Measurements from ENCODE around the gene RRAS.

DNA sequence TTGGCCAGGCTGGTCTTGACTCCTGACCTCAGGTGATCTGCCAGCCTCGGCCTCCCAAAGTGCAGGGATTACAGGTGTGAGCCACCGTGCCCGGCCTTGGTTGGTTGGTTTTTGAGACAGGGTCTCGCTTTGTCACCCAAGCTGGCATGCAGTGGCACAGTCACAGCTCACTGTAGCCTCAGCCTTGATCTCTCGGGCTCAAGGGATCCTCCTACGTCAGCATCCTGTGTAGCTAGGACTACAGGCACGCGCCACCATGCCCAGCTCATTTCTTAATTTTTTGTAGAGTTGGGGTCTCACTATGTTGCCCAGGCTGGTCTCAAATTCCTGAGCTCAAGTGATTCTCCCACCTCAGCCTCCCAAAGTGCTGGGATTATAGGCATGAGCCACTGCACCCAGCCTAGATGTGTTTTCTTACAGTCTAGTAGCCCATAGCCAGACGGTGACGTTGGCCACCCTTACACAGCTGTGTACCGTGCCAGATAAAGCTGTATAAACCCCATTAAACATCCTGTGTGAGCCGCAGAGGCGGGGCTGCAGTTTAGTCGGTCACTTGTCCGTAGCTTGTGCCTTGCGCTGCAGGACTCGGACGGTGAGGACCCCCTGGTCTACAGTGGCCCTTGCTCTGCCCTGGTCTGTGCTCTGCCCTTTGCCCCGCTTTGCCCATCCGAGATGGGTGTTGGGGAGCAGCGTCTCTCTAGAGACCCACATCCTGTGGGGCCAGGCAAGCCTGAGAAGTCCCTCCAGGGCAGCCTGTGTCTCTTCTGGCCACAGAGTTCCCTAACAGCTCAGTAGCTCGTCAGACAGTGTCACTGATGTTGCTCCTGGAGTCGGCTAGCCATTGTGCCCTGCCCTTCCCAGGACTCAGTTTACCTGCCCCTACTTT, 15.9 kb upstream of the RRAS start:
- no peak for TF ChIP-seq POLR2A (IDR thresholded peaks at IDR 0.05)
- TF ChIP-seq, protein P1, sequence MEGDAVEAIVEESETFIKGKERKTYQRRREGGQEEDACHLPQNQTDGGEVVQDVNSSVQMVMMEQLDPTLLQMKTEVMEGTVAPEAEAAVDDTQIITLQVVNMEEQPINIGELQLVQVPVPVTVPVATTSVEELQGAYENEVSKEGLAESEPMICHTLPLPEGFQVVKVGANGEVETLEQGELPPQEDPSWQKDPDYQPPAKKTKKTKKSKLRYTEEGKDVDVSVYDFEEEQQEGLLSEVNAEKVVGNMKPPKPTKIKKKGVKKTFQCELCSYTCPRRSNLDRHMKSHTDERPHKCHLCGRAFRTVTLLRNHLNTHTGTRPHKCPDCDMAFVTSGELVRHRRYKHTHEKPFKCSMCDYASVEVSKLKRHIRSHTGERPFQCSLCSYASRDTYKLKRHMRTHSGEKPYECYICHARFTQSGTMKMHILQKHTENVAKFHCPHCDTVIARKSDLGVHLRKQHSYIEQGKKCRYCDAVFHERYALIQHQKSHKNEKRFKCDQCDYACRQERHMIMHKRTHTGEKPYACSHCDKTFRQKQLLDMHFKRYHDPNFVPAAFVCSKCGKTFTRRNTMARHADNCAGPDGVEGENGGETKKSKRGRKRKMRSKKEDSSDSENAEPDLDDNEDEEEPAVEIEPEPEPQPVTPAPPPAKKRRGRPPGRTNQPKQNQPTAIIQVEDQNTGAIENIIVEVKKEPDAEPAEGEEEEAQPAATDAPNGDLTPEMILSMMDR (IDR thresholded peaks at IDR 0.05): no peak
- no peak for TF ChIP-seq POLR2AphosphoS5 (IDR thresholded peaks at IDR 0.05)
- TF ChIP-seq EP300 (IDR thresholded peaks at IDR 0.05): no peak

Data from sigmoid colon (tissue), 4 donors.